HUES6 (cell line): ENCODE measurements around the gene TEX51.

Experiments used
- H3K27ac ChIP-seq: 2 replicates; pipeline ENCODE4 v1.7.0; 2013; ENCODE audit warnings: low read depth, mild to moderate bottlenecking, low read length, inconsistent platforms
- H3K27me3 ChIP-seq: 2 replicates; pipeline ENCODE4 v1.6.1; 2013; ENCODE audit warnings: low read length; ENCODE audit not compliant: control insufficient read depth, insufficient read depth
- H3K36me3 ChIP-seq: 2 replicates; pipeline ENCODE4 v1.6.1; 2013; ENCODE audit warnings: low read length; ENCODE audit not compliant: control insufficient read depth, insufficient read depth
- H3K4me1 ChIP-seq: 2 replicates; pipeline ENCODE4 v1.6.1; 2013; ENCODE audit warnings: low read length; ENCODE audit not compliant: control insufficient read depth, insufficient read depth
- H3K4me3 ChIP-seq: 2 replicates; pipeline ENCODE4 v1.5.1; 2013; ENCODE audit warnings: low read depth, low read length
- H3K9ac ChIP-seq: one replicate; pipeline ENCODE4 v1.6.1; 2013; ENCODE audit warnings: mild to moderate bottlenecking, low read length
- H3K9me3 ChIP-seq: 2 replicates; pipeline ENCODE4 v1.6.1; 2013; ENCODE audit warnings: low read depth, low read length; ENCODE audit not compliant: control insufficient read depth, insufficient read depth

TEX51 gene

GRCh38 chr2:126886211-126886915 is 12.3 kb upstream of the TEX51 start:
- peaks cover 7% of the 10 kb centered on the region; the same call in 1 of the 2 replicates for H3K27me3 ChIP-seq
- no peaks in the 10 kb centered on the region for H3K9me3 ChIP-seq
- H3K9ac ChIP-seq: peak overlapping the region; percentile 38
- no peak overlapping the region for H3K27ac ChIP-seq
- peak overlapping the region; percentile 56 for H3K4me3 ChIP-seq
- H3K36me3 ChIP-seq: no peaks in the 10 kb centered on the region
- peaks cover 18% of the 10 kb centered on the region for H3K4me1 ChIP-seq

- Histone ChIP-seq H3K9me3 (no peaks in the 10 kb centered on the region), H3K27ac (no peak overlapping the region), H3K9ac (no peak overlapping the region), H3K36me3 (no peaks in the 10 kb centered on the region), H3K4me1 (peaks cover 18% of the 10 kb centered on the region), H3K27me3 (peaks cover 7% of the 10 kb centered on the region; the same call in 1 of the 2 replicates), H3K4me3 (peak overlapping the region; percentile 56; the same call in 1 of the 2 replicates)
These were observed 11.8 kb upstream of the TEX51 start for GRCh38 chr2:126886916-126887280.

GRCh38 chr2:126887506-126887905 is 11.2 kb upstream of the TEX51 start:
- Histone ChIP-seq H3K36me3 (no peaks in the 10 kb centered on the region), H3K4me1 (peaks cover 18% of the 10 kb centered on the region), H3K4me3 (no peak overlapping the region), H3K9ac (no peak overlapping the region), H3K27ac (no peak overlapping the region), H3K27me3 (peaks cover 7% of the 10 kb centered on the region; the same call in 1 of the 2 replicates), H3K9me3 (no peaks in the 10 kb centered on the region)

GRCh38 chr2:126888046-126888445 is 10.6 kb upstream of the TEX51 start:
- Histone ChIP-seq H3K9ac (no peak overlapping the region), H3K27me3 (peaks cover 7% of the 10 kb centered on the region; the same call in 1 of the 2 replicates), H3K9me3 (no peaks in the 10 kb centered on the region), H3K4me1 (peaks cover 18% of the 10 kb centered on the region), H3K4me3 (no peak overlapping the region), H3K36me3 (no peaks in the 10 kb centered on the region), H3K27ac (no peak overlapping the region)

GRCh38 chr2:126889071-126889470 is 9.6 kb upstream of the TEX51 start:
- Histone ChIP-seq H3K9me3 (no peaks in the 10 kb centered on the region), H3K9ac (no peak overlapping the region), H3K4me1 (peaks cover 18% of the 10 kb centered on the region), H3K27ac (no peak overlapping the region), H3K27me3 (peaks cover 7% of the 10 kb centered on the region; the same call in 1 of the 2 replicates), H3K4me3 (no peak overlapping the region), H3K36me3 (no peaks in the 10 kb centered on the region)

- no peak overlapping the region for H3K27ac ChIP-seq
- H3K4me3 ChIP-seq: no peak overlapping the region
- no peaks in the 10 kb centered on the region for H3K9me3 ChIP-seq
- no peaks in the 10 kb centered on the region for H3K36me3 ChIP-seq
- no peak overlapping the region for H3K9ac ChIP-seq
- peaks cover 18% of the 10 kb centered on the region for H3K4me1 ChIP-seq
- H3K27me3 ChIP-seq: peaks cover 7% of the 10 kb centered on the region; the same call in 1 of the 2 replicates
These were observed 9.1 kb upstream of the TEX51 start for GRCh38 chr2:126889496-126890135.

GRCh38 chr2:126890136-126890510 is 8.6 kb upstream of the TEX51 start:
- Histone ChIP-seq H3K36me3 (no peaks in the 10 kb centered on the region), H3K9ac (no peak overlapping the region), H3K27me3 (peaks cover 7% of the 10 kb centered on the region; the same call in 1 of the 2 replicates), H3K9me3 (no peaks in the 10 kb centered on the region), H3K27ac (no peak overlapping the region), H3K4me3 (no peak overlapping the region), H3K4me1 (peaks cover 18% of the 10 kb centered on the region)

- Histone ChIP-seq H3K9ac (no peak overlapping the region), H3K9me3 (no peaks in the 10 kb centered on the region), H3K4me3 (no peak overlapping the region), H3K36me3 (no peaks in the 10 kb centered on the region), H3K4me1 (peaks cover 13% of the 10 kb centered on the region), H3K27me3 (peaks cover 7% of the 10 kb centered on the region; the same call in 1 of the 2 replicates), H3K27ac (no peak overlapping the region)
These were observed 7.9 kb upstream of the TEX51 start for GRCh38 chr2:126890551-126891450.

GRCh38 chr2:126891681-126892500 is 6.8 kb upstream of the TEX51 start:
- peaks cover 5% of the 10 kb centered on the region; the same call in 1 of the 2 replicates for H3K4me1 ChIP-seq
- H3K27me3 ChIP-seq: peaks cover 3% of the 10 kb centered on the region; the same call in 1 of the 2 replicates

GRCh38 chr2:126893153-126893552 is 5.5 kb upstream of the TEX51 start:
- Histone ChIP-seq H3K36me3 (no peaks in the 10 kb centered on the region), H3K27me3 (no peaks in the 10 kb centered on the region)

More at GRCh38 chr2:126891681-126892500, 6.8 kb upstream of the TEX51 start:
- Histone ChIP-seq H3K9me3 (no peaks in the 10 kb centered on the region), H3K9ac (no peak overlapping the region), H3K27ac (no peak overlapping the region), H3K36me3 (no peaks in the 10 kb centered on the region), H3K4me3 (no peak overlapping the region)

More at GRCh38 chr2:126893153-126893552, 5.5 kb upstream of the TEX51 start:
- H3K4me1 ChIP-seq: peaks cover 5% of the 10 kb centered on the region; the same call in 1 of the 2 replicates
- no peak overlapping the region for H3K9ac ChIP-seq
- H3K27ac ChIP-seq: no peak overlapping the region
- no peak overlapping the region for H3K4me3 ChIP-seq
- H3K9me3 ChIP-seq: no peaks in the 10 kb centered on the region
